HG03469 (cell line): ENCODE measurements around the gene CAPN2.
"Not testable (repeated sequence)": the region's sequence is repeated elsewhere in the genome, so short reads cannot be mapped to it uniquely, and the experiment has no call there.

Experiments used
- ATAC-seq: cut with Tn5 transposase; IDR thresholded peaks from one replicate; pipeline ENCODE4 v1.9.1; 2021; ENCODE audit warnings: mild to moderate bottlenecking, moderate library complexity, moderate number of reproducible peaks; ENCODE audit not compliant: unreplicated experiment

CAPN2 gene

DNA sequence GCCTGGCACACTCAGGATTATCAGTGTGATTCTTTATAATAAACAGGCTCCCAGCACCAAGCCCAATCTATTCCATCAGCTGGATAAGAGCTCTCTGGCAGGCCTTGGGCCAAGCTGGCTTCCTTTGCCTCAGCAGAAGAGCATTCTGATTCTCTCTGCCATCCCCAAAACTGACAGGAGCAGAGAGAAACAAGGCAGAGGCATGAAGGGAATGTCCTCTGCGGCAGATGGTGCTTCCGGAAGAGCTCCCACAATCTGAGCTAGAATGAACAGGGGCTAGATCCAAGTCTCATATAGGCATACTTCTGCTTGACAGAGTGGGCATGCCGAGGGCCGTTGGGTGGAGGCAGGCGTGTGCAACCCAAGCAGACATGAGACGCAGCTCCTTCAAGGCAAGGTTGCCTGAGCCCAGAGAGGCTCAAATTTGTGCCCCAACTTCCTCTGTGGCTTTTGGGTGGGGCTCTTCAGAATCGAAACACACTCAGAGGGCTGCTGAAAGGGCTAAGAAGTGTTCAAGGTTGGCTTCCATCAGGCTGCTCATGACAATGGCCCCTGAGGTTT, 4.0 kb downstream of the CAPN2 start:
- ATAC-seq = no peak

DNA sequence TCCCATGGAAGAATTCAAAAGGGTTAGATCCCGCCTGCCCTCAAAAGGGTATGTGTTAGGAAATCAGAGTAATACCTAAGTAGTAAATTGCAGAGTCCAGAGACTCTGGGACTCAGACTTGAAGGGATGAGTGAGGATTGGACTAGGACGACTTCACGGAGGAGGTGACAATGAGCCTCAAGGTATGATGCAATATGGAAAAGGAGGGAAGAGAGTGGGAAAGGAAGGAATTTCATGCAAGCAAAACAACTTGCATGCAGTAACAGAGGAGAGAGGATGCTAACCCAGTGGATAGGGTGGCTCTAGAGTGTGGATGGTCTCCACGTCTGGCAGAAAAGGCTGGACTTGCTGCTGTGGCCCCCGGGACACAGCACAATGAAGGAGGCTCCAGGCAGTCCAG, 4.8 kb downstream of the CAPN2 start:
- no peak for ATAC-seq

DNA sequence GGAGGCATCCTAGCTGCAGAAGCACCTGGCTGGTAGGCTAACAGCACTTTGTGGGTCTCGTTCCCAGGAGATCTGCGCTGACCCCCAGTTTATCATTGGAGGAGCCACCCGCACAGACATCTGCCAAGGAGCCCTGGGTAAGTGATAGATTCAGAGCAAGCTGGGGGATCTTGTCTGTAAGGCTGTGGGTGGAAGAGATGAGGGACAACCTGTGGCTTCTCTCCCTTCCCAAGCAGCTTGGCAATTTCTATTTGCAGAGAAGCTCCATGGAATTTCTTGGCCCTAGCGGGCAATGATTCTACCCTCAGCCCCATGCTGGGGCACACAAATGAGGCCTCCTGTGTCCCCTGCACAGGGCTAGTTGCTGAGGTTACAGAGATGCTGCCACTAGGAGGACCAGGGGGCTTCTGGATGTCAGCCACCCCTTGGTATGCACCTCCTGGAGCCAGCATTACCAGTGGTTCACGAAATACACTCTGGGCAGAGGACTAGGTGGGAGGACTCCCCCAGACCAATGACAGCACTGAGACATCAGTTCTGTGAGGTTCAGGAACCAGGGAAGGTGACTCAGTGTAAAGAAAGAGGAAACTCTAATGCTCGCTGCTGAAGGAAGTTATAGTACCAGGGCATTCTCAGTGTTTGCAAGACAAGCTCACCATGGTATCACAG, 5.5 kb downstream of the CAPN2 start:
- ATAC-seq = no peak

DNA sequence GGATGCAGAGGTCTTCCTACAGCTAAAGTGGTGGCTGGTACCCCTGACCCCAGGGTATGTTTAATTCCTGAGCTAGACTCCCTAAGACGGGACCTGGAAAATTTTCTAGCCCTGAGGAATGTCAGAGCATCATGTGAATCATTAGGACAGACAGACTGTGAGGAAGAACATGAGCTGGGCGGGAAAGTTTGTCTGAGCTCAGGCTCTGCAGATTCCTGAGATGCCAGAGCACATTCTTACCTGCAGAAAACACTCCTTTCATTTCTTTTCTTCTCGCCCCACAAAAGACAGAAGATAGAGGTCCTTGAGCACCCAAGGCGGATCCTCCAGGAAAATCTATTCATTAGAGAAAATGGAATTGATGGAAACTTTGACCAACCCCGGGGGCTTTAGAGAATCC, 6.5 kb downstream of the CAPN2 start:
- no peak for ATAC-seq

DNA sequence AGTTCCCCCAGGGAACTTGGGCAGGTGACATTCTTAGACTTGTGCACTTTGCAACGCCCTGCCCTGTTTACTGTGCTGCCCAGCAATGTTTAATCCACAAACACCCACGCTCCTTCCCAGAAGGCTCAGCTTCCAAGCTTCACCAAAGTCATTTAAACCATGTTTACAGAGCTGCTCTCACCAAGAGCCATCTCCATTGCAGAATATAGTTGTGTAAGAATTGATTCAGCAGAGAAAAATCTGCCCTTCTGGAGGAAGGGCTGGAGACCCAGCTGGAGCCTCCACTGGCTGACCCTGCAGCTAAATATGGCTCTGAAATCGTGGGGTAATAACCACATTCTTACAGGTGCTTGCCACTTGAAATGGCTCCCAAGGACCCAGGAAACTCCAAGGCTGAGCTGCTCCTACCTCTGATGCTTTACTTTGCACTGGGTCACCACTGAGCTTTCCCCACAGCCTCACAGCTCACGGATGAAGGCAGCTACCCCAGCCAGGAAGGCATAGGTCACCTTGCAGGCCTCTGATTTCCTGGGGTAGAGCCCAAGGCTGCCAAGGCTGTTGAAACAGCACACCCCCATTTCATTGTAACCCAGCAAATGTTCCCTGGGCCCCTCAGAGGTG, 8.7 kb downstream of the CAPN2 start:
- no peak for ATAC-seq

DNA sequence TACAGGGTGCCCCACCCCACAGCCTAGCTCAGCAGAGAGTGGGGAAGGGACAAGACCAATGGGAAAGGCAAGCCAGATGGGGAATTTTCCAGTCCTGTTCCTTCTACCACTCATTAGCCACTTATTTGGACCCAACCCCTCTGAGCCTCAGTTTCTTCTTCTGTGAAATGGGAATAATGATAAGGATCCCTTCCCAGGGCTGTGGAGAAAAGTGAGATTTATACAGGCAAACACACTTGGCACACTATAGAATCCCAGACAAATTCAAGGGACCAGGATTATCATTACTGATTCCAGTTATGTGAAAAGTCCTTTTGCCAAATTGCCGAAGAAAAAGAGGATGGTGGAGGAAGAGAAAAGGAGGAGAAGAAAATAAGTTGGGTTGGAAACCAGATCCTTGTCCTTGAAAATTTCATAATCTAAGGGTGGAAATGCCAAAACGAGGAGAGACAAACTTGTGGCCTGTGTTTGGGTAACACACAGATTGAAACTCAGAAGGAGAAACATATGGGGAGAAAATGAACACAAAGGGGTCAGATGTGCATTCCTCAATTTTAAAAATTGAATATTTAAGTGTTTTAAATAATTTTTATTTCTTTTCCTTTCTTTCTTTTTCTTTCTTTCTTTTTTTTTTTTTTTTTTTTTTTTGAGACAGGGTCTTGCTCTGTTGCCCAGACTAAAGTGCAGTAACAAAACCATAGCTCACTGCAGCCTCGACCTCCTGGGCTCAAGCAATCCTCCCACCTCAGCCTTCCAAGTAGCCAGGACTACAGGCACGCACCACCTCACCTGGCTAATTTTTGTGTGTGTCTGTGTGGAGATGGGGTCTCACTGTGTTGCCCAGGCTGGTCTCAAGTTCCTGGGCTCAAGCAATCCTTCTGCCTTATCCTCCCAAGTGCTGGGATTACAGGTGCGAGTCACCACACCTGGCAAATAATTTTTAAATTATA, 9.6 kb downstream of the CAPN2 start:
- no peak for ATAC-seq

DNA sequence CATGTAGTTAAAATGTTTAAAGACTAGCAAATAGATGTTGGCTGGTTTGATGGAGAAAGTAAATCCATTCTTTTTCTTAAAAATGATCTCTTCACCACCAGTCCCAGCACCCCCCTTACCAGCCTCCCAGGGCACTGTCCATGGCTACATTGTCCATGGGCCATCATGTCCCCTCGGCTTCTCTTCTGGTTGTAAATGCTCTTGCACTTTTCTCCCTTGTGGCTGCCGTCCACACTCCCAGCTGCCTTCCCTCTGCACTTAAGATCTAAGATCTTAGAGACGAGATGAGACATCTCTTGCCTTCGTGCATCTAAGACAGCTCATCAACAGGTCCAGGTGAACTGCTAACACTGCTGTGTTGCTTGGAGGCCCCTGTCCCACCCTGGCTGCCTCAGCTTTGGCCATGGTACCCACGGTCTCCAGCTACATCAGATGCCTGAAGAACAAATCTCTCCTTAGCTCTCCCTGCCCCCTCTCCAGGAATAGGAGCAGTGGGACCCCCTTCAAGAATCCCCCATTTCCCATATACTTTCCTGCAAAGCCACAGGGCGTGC, 11.1 kb downstream of the CAPN2 start:
- ATAC-seq = no peak

DNA sequence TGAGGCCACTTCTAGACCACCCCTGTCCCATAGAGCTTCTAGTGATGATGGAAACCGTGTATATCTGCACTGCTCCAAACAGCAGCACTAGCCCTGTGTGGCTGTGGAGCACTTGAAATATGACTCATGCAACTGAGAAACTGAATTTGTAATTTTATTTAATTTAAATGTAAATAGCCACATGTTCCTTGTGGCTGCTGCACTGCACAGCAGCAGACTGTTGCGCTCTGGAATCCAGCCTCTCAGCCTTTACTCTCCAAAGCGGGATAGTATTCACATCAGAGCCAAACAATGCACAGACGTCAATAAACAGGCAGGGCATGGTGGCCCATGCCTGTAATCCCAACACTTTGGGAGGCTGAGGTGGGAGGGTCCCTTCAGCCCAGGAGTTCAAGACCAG, 12.0 kb downstream of the CAPN2 start:
- ATAC-seq = no peak

DNA sequence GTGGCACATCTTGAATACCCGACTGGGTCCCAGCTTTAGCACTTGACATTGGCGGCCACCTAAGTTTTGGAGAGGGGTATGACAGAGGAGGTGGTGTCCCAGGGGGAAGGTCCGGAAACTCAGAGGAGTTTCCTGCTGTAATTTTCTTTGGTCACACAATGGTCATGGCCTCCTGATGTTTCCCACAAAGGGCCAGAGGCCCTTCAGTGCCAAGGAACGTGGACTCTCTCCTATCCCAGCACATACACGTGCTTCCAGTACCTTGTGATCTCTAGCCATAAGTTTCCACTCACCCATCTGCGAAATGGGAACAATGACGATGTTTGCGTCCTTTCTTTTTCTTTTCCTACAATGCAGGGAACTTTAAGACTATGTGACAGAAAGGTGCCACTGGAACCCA, 13.2 kb downstream of the CAPN2 start:
- no peak for ATAC-seq

DNA sequence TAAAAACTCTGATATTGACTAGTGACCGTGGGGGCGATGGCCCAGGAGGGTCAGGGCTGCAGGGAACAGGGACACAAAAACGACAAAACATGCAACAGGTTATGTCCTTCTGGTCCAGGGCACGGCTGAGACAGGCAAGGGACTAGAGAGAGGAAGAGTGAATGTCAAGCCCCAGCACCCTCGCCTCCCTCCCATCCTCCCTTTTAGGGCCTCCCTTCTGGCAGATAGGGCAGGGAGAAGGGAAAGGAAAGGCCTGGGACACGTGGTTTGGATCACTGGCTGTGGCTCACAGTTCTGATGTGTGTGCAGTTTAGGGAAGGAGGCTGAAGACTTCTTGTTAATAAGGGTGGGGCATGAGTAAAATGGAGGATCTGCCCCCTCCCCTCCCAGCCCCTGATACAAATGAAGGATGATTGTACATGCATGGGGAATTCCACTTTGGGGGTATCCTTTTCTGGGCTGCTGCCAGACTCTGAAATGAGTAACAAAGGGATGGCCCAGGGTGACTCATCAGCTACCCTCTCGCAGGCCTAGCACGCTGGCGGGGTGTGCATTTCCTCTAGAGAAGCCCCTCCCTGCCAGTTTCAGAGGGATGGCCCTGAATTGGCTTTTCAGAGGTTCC, 14.2 kb downstream of the CAPN2 start:
- ATAC-seq = peak; percentile 91

DNA sequence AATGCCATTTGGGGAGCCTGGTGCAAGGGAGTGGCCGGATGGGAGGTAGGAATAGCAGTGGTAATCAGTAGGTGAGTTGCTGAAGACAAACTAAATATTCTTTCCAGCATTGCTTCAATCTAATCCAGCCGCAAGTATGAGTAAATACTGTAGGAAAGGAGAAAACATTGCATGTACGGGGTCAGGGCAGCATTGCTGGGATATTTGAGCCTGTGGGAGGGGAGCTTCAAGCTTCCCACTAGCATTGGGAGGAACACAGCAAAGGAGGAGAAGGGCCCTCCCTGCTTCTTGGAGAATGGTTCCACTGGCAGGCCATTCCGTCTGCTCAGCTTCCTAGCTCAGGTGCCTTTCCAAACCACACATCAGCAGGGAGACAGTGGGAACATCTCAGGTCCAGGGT, 15.2 kb downstream of the CAPN2 start:
- no peak for ATAC-seq

DNA sequence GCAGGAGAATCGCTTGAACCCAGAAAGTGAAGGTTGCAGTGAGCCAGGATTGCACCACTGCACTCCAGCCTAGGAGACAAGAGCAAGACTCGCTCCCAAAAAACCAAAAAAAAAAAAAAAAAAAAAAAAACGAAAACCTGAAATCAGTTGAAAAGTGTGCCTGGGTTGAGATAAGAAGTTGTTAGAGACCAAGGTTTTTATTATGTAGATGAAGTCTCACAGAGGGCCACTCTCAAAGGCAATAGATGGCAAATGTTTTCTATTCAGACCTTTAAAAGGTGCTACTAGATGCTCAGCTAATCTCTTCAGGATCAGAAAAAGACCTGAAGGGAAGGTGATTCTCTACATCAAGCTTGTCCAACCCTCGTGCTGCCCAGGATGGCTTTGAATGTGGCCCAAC, 17.6 kb downstream of the CAPN2 start:
- no peak for ATAC-seq

DNA sequence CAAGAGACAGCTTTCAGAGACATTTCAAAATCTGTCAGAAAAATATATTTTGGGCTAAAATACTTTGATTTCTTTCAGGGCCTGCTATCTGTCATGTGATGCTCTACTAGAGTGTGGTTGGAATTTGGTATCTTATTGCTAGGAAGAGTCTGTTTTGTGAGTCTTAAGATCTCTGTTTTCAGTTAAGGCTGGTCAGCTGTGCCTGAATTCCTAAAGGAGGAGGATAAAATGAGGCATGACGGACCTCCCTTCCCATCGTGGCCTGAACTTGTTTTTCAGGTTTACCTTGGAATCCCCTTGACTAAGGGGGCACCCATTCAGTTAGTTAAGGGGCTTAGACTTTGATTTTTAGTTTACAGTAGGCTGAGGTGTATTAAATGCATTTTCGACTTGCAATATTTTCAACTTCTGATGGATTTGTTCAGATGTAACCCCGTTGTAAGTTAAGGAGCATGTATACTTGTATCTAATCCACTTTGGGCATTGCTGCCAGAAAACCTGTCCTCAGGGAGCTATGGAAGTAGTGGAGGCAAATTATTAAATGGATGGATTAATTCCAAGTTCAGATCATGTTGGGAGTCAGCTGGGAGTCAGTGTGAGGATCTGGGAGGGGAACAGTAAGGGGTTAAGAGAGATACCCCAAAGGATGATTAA, 18.3 kb downstream of the CAPN2 start:
- ATAC-seq = no peak

DNA sequence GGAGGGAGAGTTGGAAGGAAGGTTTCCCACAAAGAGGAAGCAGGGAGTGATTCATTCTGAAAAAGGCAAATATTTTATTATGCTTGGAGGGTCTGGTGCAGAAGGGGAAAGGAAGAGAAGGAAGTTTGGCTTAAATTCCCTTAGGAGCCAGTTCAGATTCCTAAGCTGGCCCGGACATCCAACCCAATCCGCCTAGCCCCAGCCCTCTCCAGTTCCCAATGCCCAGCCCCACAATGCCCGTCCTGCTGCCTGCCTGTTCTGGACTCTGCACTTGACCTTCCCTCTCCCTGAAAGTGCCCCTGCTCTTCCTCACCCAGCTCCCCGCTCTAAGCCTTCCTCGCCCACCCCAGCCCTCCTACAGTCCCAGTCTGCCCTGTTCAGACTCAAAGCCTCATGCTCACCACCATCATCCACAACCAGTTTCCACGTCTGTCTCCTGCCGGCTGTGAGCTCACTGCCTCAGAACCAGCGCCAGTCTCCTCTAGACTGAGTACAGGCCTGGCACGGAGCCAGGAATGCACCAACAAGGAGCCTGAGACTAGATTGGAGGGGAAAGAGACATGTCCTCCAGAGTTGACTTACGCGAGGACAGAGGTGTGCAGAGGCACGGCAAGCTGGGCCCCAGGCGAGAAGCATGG, 18.9 kb downstream of the CAPN2 start:
- no peak for ATAC-seq

DNA sequence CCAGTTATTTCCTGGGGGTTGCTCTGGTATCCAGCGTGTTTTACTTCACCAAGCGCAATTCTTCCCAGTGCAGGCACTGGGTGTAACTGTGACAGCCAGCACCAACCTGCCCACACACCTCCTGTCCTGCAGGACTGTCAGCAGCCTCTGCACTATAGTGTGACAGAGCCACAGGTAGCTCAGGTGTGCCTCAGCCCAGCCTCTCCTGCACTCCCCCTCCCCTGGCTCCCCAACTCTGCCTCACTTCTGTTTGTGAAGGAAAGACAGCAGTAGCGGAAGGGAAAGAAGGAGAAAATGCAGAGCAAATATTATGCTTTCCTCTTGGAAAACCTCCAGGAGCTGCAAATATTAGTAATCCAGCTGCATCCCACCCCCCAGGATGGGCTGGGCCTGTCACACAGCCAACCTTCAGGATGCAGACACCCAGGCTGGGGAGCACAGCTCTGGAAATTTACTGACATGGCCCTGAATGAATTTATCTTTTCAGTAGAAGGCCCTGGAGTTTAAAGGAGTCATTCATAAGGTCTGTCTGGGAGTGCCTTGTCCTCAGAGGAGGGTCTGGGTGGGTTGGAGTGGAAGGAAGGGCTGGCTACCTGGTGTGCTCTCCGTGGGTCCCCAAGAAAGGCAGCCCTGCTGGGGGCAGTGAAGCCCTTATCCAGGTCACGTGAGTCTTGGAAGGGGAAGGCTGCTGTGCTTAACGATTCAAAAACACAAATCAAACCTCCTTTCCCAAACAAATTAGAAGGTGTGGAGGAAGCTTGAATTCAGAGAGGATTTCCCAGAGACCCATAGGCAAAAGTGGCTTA, 20.9 kb downstream of the CAPN2 start:
- no peak for ATAC-seq

DNA sequence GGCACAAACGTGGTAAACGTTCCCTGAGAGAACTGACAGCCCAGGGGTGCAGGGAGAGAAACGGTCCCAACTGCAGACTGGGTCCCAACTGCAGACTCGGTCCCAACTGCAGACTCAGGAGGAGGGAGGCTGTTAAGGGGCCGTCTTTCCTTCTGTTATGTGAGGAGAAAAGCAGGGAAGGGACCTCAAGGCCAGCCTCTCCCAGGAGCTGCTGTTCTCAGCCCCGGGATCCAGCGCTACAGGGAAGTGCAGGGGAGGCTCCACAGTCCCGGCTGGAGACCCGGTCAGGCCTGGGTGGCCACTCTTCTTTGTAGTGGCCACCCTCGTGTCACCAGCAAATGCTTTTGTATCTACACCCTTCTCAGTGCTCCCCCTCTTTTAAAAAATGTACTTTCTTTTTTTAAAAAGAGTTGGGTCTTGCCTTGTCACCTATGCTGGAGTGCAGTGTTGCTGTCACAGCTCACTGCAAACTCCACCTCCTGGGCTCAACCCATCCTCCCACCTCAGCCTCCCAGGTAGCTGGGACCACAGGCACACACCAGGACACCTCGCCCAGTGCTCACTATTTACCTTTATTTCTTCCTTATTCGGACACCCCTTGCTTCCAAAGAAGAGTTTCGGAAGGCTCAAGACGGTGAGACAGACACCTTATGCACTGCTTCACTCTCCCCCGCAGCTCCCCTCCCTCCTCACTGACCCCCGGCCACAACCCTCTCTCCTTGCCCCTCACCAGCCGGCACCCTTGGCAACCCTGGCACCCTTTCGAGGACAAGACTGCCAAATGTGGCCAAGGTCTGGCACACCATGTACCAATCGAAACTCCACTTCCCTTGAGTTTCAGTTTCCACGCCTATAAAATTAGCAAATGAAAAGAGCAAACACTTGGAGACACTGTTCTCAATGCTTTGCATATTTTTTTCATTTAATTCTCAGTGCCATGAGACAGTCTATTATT, 21.8 kb downstream of the CAPN2 start:
- no peak for ATAC-seq

DNA sequence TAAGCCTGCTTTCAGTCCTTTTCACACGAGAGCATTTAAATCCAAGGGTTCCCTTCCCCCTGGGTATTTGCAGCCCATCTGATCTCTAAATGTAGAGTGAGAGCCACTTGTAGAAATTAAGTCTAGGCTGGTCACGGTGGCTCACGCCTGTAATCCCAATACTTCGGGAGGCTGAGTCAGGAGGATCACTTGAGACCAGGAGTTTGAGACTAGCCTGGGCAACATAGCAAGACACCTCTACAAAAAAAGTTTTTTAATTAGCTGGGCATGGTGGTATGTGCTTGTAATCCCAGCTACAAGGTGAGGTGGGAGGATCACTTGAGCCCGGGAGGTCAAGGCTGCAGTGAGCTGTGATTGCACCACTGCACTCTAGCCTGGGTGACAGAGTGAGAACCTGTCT, 24.3 kb downstream of the CAPN2 start:
- not testable (repeated sequence) for ATAC-seq

DNA sequence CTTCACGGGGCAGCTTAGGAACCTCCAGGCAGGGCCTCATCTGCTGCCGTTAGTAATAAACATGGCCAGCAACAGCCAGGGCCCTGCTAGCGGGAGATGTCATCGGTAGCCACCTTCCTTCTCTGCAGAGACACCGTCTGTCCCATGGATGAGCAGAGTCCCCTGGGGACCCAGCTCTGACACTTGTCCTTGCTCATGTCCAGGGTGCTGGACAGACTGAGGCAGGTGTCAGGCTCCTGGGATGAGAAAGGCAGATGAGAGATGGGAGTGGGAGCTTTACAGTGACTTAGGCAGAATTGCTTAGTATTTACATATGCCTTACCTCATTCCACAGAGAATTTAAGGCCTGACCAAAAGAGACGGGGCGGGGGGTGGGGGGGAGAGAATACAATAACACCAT, 25.0 kb downstream of the CAPN2 start:
- ATAC-seq = no peak
